ENCODE data around the gene OR52M1. TPM values are rescaled to one million over a fixed set of nuclear protein-coding genes. Genes with fewer than 3 reads are reported as not detected.
"Not testable (repeated sequence)": the region's sequence is repeated elsewhere in the genome, so short reads cannot be mapped to it uniquely, and the experiment has no call there.

Gene OR52M1
- total RNA-seq, 1 donor from 2014 or later: not detected

- no peak for DNase-seq (ENCODE audit: low spot score in 2 of 2)
- Histone ChIP-seq H3K36me3 (no peaks in the 10 kb centered on the region), H3K27me3 (no peaks in the 10 kb centered on the region), H3K4me1 (no peaks in the 10 kb centered on the region), H3K9me3 (no peaks in the 10 kb centered on the region), H3K27ac (no peak overlapping the region), H3K4me3 (no peak overlapping the region)
- no peak for TF ChIP-seq CTCF (IDR thresholded peaks at IDR 0.05)
- intact Hi-C loops (cut with DNase I): no loop called here
Measured at GRCh38 chr11:4527926-4528325, 17.1 kb upstream of the OR52M1 start.

GRCh38 chr11:4531686-4532085 lies 13.3 kb upstream of the OR52M1 start:
- H3K4me3 ChIP-seq; H3K27ac ChIP-seq; H3K9me3 ChIP-seq; DNase-seq (ENCODE audit: low spot score in 2 of 2); H3K27me3 ChIP-seq; intact Hi-C loops (cut with DNase I); H3K4me1 ChIP-seq; H3K36me3 ChIP-seq: not testable (repeated sequence)

GRCh38 chr11:4539603-4540219 lies 5.3 kb upstream of the OR52M1 start:
- no peaks in the 10 kb centered on the region for H3K4me1 ChIP-seq
- no peaks in the 10 kb centered on the region for H3K9me3 ChIP-seq
- intact Hi-C loops (cut with DNase I): no loop called here
- no peaks in the 10 kb centered on the region for H3K27me3 ChIP-seq
- no peak overlapping the region for H3K4me3 ChIP-seq
- DNase-seq (ENCODE audit: low spot score in 2 of 2): no peak
- H3K27ac ChIP-seq: no peak overlapping the region
- H3K36me3 ChIP-seq: no peaks in the 10 kb centered on the region
- peak in 2 of 3 experiments; percentile 33 to 34 for TF ChIP-seq CTCF (IDR thresholded peaks at IDR 0.05)

GRCh38 chr11:4541071-4541470 lies 3.9 kb upstream of the OR52M1 start:
- intact Hi-C loops (cut with DNase I): no loop called here

GRCh38 chr11:4543561-4543960 lies 1.4 kb upstream of the OR52M1 start:
- Histone ChIP-seq H3K4me3 (no peak overlapping the region), H3K9me3 (no peaks in the 10 kb centered on the region), H3K36me3 (no peaks in the 10 kb centered on the region), H3K4me1 (no peaks in the 10 kb centered on the region), H3K27ac (no peak overlapping the region), H3K27me3 (no peaks in the 10 kb centered on the region)
- intact Hi-C loops (cut with DNase I): no loop called here
- TF ChIP-seq CTCF (IDR thresholded peaks at IDR 0.05): no peak
- no peak for DNase-seq (ENCODE audit: low spot score in 2 of 2)

More at GRCh38 chr11:4541071-4541470, 3.9 kb upstream of the OR52M1 start:
- Histone ChIP-seq H3K9me3 (no peaks in the 10 kb centered on the region), H3K27ac (no peak overlapping the region), H3K36me3 (no peaks in the 10 kb centered on the region), H3K27me3 (no peaks in the 10 kb centered on the region), H3K4me1 (no peaks in the 10 kb centered on the region), H3K4me3 (no peak overlapping the region)
- TF ChIP-seq CTCF (IDR thresholded peaks at IDR 0.05): no peak
- DNase-seq (ENCODE audit: low spot score in 2 of 2): no peak

- Histone ChIP-seq H3K4me1 (no peaks in the 10 kb centered on the region), H3K27me3 (no peaks in the 10 kb centered on the region), H3K4me3 (no peak overlapping the region), H3K9me3 (no peaks in the 10 kb centered on the region), H3K36me3 (no peaks in the 10 kb centered on the region), H3K27ac (no peak overlapping the region)
- intact Hi-C loops (cut with DNase I): no loop called here
- no peak for DNase-seq (ENCODE audit: low spot score in 2 of 2)
- no peak for TF ChIP-seq CTCF (IDR thresholded peaks at IDR 0.05)
Measured at GRCh38 chr11:4546878-4547277, 1.9 kb downstream of the OR52M1 start.

All from ascending aorta (tissue), 2 donors.